ENCODE data around the gene SERPINB5. TPM values are rescaled to one million over a fixed set of nuclear protein-coding genes. Genes with fewer than 3 reads are reported as not detected.

SERPINB5 gene
- total RNA-seq, 2 donors from 2014 or later: not detected

- H3K4me1 Mint-ChIP-seq (ENCODE audit: low read depth): peaks cover 6% of the 10 kb centered on the region
- no peak overlapping the region for H3K27ac Mint-ChIP-seq
- peaks cover 7% of the 10 kb centered on the region for H3K27me3 Mint-ChIP-seq (ENCODE audit: low read depth)
- H3K9me3 Mint-ChIP-seq: no peaks in the 10 kb centered on the region
- DNase-seq: no peak
- no peaks in the 10 kb centered on the region for H3K36me3 Mint-ChIP-seq (ENCODE audit: insufficient read depth in 2 of 2)
- ATAC-seq (replicated peaks in 1 of 2): no peak
- H3K4me3 Mint-ChIP-seq: no peak overlapping the region
Observed at GRCh38 chr18:63515801-63516200, 39.0 kb downstream of the SERPINB5 start.

- Mint-ChIP-seq H3K36me3 (ENCODE audit: insufficient read depth in 2 of 2) (no peaks in the 10 kb centered on the region), H3K4me3 (no peak overlapping the region), H3K27me3 (ENCODE audit: low read depth) (peaks cover 15% of the 10 kb centered on the region), H3K27ac (no peak overlapping the region), H3K4me1 (ENCODE audit: low read depth) (peaks cover 6% of the 10 kb centered on the region), H3K9me3 (no peaks in the 10 kb centered on the region)
- ATAC-seq (replicated peaks in 1 of 2) (peak; percentile 80 to 85), DNase-seq (peak; percentile 57 to 68)
Observed at GRCh38 chr18:63518178-63519012, 41.6 kb downstream of the SERPINB5 start.

DNA sequence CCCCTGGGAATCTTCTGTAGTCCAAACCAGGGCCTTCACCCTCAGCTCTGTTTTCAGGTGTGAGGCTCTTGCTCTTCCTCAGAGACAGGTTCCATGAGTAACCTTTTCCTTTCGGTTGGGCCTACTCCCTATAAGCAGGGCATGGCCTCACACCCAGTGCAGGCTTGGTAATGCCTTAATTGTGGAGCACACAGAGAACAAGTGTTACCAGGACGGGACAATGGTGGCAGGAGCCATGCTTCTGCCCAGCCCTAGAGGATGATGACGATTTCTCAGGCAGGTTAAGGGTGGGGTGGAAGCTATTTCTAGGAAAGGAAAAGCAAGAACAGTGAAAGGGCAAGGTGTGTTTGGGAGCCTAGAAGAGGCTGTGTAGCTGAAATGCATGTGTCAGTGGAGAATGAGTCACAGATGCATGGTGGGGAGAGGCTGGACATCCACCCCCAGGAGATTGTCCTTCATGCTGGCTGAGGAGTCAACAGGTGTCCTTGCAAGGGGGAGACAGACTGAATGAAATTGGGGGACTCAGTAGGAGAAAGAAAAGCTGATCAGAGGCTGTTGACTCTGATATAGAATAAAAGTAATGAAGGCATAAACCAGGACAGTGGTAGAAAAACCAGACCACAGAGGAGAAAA lies 43.4 kb downstream of the SERPINB5 start:
- no peaks in the 10 kb centered on the region for H3K36me3 Mint-ChIP-seq (ENCODE audit: insufficient read depth in 2 of 2)
- no peaks in the 10 kb centered on the region for H3K9me3 Mint-ChIP-seq
- H3K4me1 Mint-ChIP-seq (ENCODE audit: low read depth): peaks cover 6% of the 10 kb centered on the region
- no peak for ATAC-seq (replicated peaks in 1 of 2)
- DNase-seq: no peak
- no peak overlapping the region for H3K27ac Mint-ChIP-seq
- H3K4me3 Mint-ChIP-seq: no peak overlapping the region
- H3K27me3 Mint-ChIP-seq (ENCODE audit: low read depth): peaks cover 15% of the 10 kb centered on the region

DNA sequence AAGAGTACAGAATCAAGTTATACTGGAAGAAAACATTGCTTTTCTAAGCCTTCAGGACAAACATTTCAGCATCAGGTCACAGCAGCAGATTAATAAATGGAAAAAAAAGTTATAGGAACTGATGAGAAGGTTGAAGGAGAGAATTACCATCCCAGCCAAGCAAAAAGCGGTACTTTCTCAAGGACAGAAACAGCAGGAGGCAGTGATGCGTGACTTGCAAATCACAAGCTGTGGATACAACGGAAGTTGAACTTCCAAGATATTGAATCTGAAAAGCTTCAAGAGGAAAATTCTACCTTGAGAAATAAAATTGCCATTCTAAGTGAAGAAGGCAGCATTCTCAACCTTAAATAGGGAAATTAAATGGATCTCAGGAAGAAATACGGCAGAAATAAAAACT lies 46.9 kb downstream of the SERPINB5 start:
- ATAC-seq (replicated peaks in 1 of 2) (no peak), DNase-seq (no peak)
- Mint-ChIP-seq H3K4me1 (ENCODE audit: low read depth) (no peaks in the 10 kb centered on the region), H3K4me3 (no peak overlapping the region), H3K27ac (no peak overlapping the region), H3K27me3 (ENCODE audit: low read depth) (peaks cover 9% of the 10 kb centered on the region), H3K36me3 (ENCODE audit: insufficient read depth in 2 of 2) (no peaks in the 10 kb centered on the region), H3K9me3 (no peaks in the 10 kb centered on the region)

GRCh38 chr18:63527251-63527650 lies 50.5 kb downstream of the SERPINB5 start:
- Mint-ChIP-seq H3K9me3 (no peaks in the 10 kb centered on the region), H3K36me3 (ENCODE audit: insufficient read depth in 2 of 2) (no peaks in the 10 kb centered on the region)

DNA sequence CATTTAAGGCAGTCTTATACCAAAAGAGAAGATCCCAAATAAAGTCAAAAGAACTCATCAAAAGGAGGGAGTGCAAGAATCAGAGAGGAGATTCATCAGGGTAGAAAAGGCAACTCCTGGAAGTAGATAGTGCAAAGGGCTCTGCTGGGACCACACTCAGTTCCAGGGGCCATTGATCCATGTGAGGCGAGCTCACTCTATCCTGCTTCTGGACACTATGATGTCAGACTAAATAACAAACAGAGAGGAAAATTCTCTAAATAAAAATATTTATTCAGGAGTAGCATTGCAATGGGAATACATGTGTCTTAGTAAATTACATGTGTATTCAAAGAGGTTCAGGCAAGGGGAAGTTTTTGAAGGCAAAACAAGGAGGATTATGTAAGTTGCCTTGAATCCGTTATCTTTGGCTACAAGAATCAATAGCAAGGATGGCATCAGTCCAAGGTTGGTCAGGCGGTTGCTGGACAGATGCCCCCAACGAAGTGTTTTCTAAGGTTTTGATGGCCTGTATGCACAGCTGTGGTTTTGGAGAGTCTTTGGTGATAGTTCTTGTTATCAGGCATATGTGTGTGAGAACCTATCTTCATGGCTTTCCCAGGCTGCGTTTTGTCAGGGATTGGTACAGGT lies 52.2 kb downstream of the SERPINB5 start:
- Mint-ChIP-seq H3K27me3 (ENCODE audit: low read depth) (peaks cover 2% of the 10 kb centered on the region), H3K36me3 (ENCODE audit: insufficient read depth in 2 of 2) (no peaks in the 10 kb centered on the region), H3K27ac (no peak overlapping the region), H3K4me3 (no peak overlapping the region), H3K9me3 (no peaks in the 10 kb centered on the region), H3K4me1 (ENCODE audit: low read depth) (no peaks in the 10 kb centered on the region)
- ATAC-seq (replicated peaks in 1 of 2) (no peak), DNase-seq (no peak)

More at GRCh38 chr18:63527251-63527650, 50.5 kb downstream of the SERPINB5 start:
- DNase-seq: no peak
- no peaks in the 10 kb centered on the region for H3K27me3 Mint-ChIP-seq (ENCODE audit: low read depth)
- no peak overlapping the region for H3K4me3 Mint-ChIP-seq
- no peaks in the 10 kb centered on the region for H3K4me1 Mint-ChIP-seq (ENCODE audit: low read depth)
- ATAC-seq (replicated peaks in 1 of 2): no peak
- H3K27ac Mint-ChIP-seq: no peak overlapping the region

DNA sequence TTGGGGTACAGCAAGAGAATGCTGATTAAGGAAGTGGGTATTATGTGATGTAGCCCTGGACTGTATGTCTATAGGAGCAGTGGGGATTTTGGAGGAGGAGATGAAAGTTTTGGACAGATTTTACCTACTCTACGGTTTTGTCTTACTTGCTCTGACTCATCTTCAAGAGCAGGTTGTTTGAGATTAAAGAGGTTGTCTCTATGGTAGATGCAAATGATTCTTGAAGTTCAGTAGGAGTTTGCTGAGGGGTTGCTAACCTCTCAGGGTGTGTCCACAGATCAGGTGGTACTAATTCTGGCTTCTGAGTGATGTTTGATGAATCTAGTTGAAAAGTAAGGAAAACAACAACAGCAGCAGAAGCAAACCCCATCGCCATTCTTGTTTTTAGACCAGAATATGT lies 55.7 kb downstream of the SERPINB5 start:
- DNase-seq (no peak), ATAC-seq (replicated peaks in 1 of 2) (no peak)
- peaks cover 5% of the 10 kb centered on the region for H3K4me1 Mint-ChIP-seq (ENCODE audit: low read depth)
- H3K9me3 Mint-ChIP-seq: no peaks in the 10 kb centered on the region
- no peak overlapping the region for H3K4me3 Mint-ChIP-seq
- H3K27ac Mint-ChIP-seq: no peak overlapping the region
- H3K27me3 Mint-ChIP-seq (ENCODE audit: low read depth): peaks cover 11% of the 10 kb centered on the region
- no peaks in the 10 kb centered on the region for H3K36me3 Mint-ChIP-seq (ENCODE audit: insufficient read depth in 2 of 2)

GRCh38 chr18:63534615-63535014 lies 57.9 kb downstream of the SERPINB5 start:
- H3K27ac Mint-ChIP-seq: no peak overlapping the region
- H3K4me1 Mint-ChIP-seq (ENCODE audit: low read depth): peaks cover 5% of the 10 kb centered on the region
- peak overlapping the region in 1 of 2 donors; percentile 17 for H3K4me3 Mint-ChIP-seq
- DNase-seq: no peak
- peak in 1 of 2 donors; percentile 62 for ATAC-seq (replicated peaks in 1 of 2)
- H3K36me3 Mint-ChIP-seq (ENCODE audit: insufficient read depth in 2 of 2): no peaks in the 10 kb centered on the region
- peaks cover 11% of the 10 kb centered on the region for H3K27me3 Mint-ChIP-seq (ENCODE audit: low read depth)
- no peaks in the 10 kb centered on the region for H3K9me3 Mint-ChIP-seq

GRCh38 chr18:63539904-63540510 lies 63.2 kb downstream of the SERPINB5 start:
- ATAC-seq (replicated peaks in 1 of 2) (no peak), DNase-seq (no peak)
- Mint-ChIP-seq H3K27me3 (ENCODE audit: low read depth) (peaks cover 23% of the 10 kb centered on the region), H3K4me1 (ENCODE audit: low read depth) (no peaks in the 10 kb centered on the region), H3K4me3 (no peak overlapping the region), H3K36me3 (ENCODE audit: insufficient read depth in 2 of 2) (no peaks in the 10 kb centered on the region), H3K9me3 (no peaks in the 10 kb centered on the region), H3K27ac (no peak overlapping the region)

- Mint-ChIP-seq H3K9me3 (no peaks in the 10 kb centered on the region), H3K27ac (no peak within 1 kb of the TSS), H3K4me1 (ENCODE audit: low read depth) (no peaks in the 10 kb centered on the region), H3K4me3 (no peak within 1 kb of the TSS), H3K36me3 (ENCODE audit: insufficient read depth in 2 of 2) (no peaks in the 10 kb centered on the region), H3K27me3 (ENCODE audit: low read depth) (peaks cover 31% of the 10 kb centered on the region)
- DNase-seq: no peak
- no peak for ATAC-seq (replicated peaks in 1 of 2)
Observed at GRCh38 chr18:63542069-63542468, 65.3 kb downstream of the SERPINB5 start, which contains the start of gene SERPINB12. Gene SERPINB12 (plus strand): TSS chr18:63542369. CDS start chr18:63556160, 13,791 bp downstream.

DNA sequence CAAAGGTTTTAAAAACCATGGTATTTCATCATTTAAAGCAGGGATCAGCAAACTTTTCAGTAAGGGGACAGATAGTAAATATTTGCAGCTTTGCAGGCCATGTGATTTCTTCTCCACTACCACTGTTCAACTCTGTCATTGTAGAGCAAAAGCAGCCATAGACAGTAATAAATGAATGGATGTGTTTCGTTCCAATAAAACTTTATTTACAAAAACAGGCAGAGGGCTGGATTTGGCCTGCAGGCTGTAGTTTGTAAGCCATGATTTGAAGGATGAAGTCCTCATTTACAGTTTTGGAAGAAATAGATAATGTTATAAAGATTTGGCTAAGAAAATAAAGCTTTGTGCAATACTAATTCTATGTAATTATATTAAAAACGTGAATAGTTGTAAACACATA lies 67.3 kb downstream of the SERPINB5 start:
- Mint-ChIP-seq H3K36me3 (ENCODE audit: insufficient read depth in 2 of 2) (no peaks in the 10 kb centered on the region), H3K27ac (no peak overlapping the region), H3K4me3 (no peak overlapping the region), H3K27me3 (ENCODE audit: low read depth) (peaks cover 38% of the 10 kb centered on the region), H3K4me1 (ENCODE audit: low read depth) (no peaks in the 10 kb centered on the region), H3K9me3 (no peaks in the 10 kb centered on the region)
- DNase-seq (no peak), ATAC-seq (replicated peaks in 1 of 2) (no peak)

GRCh38 chr18:63545000-63545399 lies 68.2 kb downstream of the SERPINB5 start:
- H3K9me3 Mint-ChIP-seq: no peaks in the 10 kb centered on the region
- H3K4me1 Mint-ChIP-seq (ENCODE audit: low read depth): no peaks in the 10 kb centered on the region
- no peaks in the 10 kb centered on the region for H3K36me3 Mint-ChIP-seq (ENCODE audit: insufficient read depth in 2 of 2)
- ATAC-seq (replicated peaks in 1 of 2) (no peak), DNase-seq (no peak)
- H3K27ac Mint-ChIP-seq: no peak overlapping the region
- H3K27me3 Mint-ChIP-seq (ENCODE audit: low read depth): peaks cover 34% of the 10 kb centered on the region
- H3K4me3 Mint-ChIP-seq: no peak overlapping the region

DNA sequence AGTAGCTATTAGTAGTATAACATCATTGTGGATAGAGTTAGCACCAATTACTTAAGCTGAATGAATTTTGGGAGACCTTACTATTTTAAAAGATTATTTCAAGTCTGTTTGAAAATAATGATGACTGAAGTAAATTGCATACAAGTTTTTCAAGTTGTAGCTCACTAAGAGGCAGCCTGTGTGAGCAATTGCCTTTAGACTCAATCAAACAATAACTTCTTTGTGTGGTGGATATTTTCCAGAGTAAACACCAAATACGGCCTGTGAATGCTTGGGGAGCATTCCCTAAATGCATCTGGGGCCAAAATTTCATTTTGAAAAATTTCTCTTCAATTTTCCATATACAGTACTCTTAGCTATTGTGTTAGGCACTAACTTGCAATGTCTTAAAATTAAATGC lies 73.3 kb downstream of the SERPINB5 start:
- Mint-ChIP-seq H3K27me3 (ENCODE audit: low read depth) (peaks cover 25% of the 10 kb centered on the region), H3K4me3 (no peak overlapping the region), H3K27ac (no peak overlapping the region), H3K9me3 (no peaks in the 10 kb centered on the region), H3K4me1 (ENCODE audit: low read depth) (no peaks in the 10 kb centered on the region), H3K36me3 (ENCODE audit: insufficient read depth in 2 of 2) (no peaks in the 10 kb centered on the region)
- ATAC-seq (replicated peaks in 1 of 2) (no peak), DNase-seq (no peak)
